DND-41 (cell line): Measurements from ENCODE around the gene SHISA9.

Source experiments
- ATAC-seq: fragments of 200-7000 bp; cut with Tn5 transposase; 3 replicates; pipeline ENCODE4 v1.9.1; 2021; ENCODE audit warnings: low read depth; ENCODE audit not compliant: insufficient read depth
- DNase-seq: peaks from one replicate; pipeline ENCODE4 v3.0.0-alpha.2; 2020
- H2AFZ ChIP-seq: 2 replicates; pipeline ENCODE4 v1.6.0; 2012; ENCODE audit warnings: low read depth, low read length
- H3K27ac ChIP-seq: 2 replicates; pipeline ENCODE4 v1.5.1; 2012; ENCODE audit warnings: low read length, inconsistent platforms
- H3K27me3 ChIP-seq: fragments of 200-600 bp; sonication (generic); 2 replicates; pipeline ENCODE4 v1.6.0; 2012; ENCODE audit warnings: low read length, mild to moderate bottlenecking, inconsistent platforms; ENCODE audit not compliant: insufficient read depth, poor library complexity
- H3K36me3 ChIP-seq: 2 replicates; pipeline ENCODE4 v1.5.1; 2012; ENCODE audit warnings: low read length, inconsistent platforms; ENCODE audit not compliant: insufficient read depth
- H3K4me1 ChIP-seq: 2 replicates; pipeline ENCODE4 v1.5.1; 2012; ENCODE audit warnings: mild to moderate bottlenecking, low read length; ENCODE audit not compliant: insufficient read depth
- H3K4me2 ChIP-seq: 2 replicates; pipeline ENCODE4 v1.6.0; 2012; ENCODE audit warnings: mild to moderate bottlenecking, moderate library complexity, low read length, inconsistent platforms; ENCODE audit not compliant: insufficient read depth
- H3K4me3 ChIP-seq, 2 experiments: fragments of 200-600 bp in 1 of 2; shearing (Covaris generic) in 1 of 2; 2 replicates each; pipeline ENCODE4 v1.5.1; 2012 to 2016; ENCODE audit warnings: inconsistent platforms in 2 of 2, low read length in 2 of 2, mild to moderate bottlenecking in 2 of 2, low read depth in 1 of 2, moderate library complexity in 1 of 2
- H3K79me2 ChIP-seq: 2 replicates; pipeline ENCODE4 v1.6.0; 2012; ENCODE audit warnings: low read length, inconsistent platforms; ENCODE audit not compliant: insufficient read depth
- H3K9ac ChIP-seq: 2 replicates; pipeline ENCODE4 v1.6.0; 2012; ENCODE audit warnings: low read depth, mild to moderate bottlenecking, inconsistent platforms, low read length, moderate library complexity
- H3K9me3 ChIP-seq: 2 replicates; pipeline ENCODE4 v1.5.1; 2012; ENCODE audit warnings: low read length, moderate library complexity, mild to moderate bottlenecking, inconsistent platforms; ENCODE audit not compliant: insufficient read depth, severe bottlenecking
- H4K20me1 ChIP-seq: 2 replicates; pipeline ENCODE4 v1.6.0; 2012; ENCODE audit warnings: low read length; ENCODE audit not compliant: insufficient read depth
- EZH2 ChIP-seq: IDR thresholded peaks from 3 replicates; pipeline ENCODE4 v1.6.1; 2012; ENCODE audit warnings: borderline replicate concordance, low read depth, mild to moderate bottlenecking, moderate library complexity, low read length, inconsistent platforms; ENCODE audit not compliant: severe bottlenecking
- TF ChIP-seq, protein P1 (sequence below): IDR thresholded peaks from 2 replicates; pipeline ENCODE4 v1.5.1; 2012; ENCODE audit warnings: borderline replicate concordance, low read length, moderate library complexity, mild to moderate bottlenecking; ENCODE audit not compliant: poor library complexity, severe bottlenecking; ENCODE audit errors: extremely low read depth

SHISA9 gene

DNA sequence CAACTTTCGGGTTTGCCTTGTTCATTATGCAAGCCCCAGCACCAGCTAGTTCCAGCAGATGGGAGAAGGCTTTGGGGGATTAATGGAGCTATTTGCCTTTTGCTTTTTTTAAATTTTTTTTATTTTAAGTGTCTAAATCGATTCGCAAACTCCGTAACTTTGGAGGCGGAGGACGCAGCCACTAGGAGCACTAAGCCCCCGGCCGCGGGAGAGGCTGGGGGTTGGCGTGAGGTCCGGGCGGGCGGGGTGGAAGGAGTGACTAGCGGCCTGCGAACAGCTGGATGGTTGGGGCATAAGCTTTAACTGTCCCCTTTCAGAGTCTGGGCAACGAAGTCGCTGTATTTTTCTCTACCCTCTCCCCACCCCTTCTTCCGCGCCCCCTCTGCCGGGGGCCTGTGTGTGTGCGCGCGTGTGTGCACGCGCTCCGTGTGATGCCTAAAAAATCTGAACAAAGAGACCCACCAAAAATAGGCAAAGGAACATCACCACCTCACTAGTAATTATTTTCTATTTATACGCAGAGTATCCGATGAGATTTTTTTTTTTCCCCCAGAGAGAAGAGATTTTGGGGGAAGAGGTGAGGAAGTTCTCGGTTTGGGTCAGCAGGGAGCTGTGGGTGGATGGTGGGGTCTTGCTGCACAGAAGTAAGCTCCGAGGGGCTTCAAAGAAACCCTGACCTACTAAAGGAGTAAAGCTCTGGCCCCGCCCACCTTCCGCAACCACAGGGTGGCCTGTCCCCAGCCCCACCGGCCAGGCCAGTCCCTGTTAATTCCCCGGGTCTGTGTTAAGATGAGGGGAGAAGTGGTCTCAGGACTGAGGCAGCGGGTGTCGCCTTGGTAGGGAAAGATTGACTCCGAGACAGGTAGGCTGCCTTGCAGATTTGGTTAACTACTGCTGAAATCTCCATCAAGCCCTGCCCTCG is 2.3 kb downstream of the SHISA9 start:
- no peaks in the 10 kb centered on the region for H3K4me1 ChIP-seq
- H3K9me3 ChIP-seq = no peaks in the 10 kb centered on the region
- no peaks in the 10 kb centered on the region for H3K79me2 ChIP-seq
- no peaks in the 10 kb centered on the region for H3K36me3 ChIP-seq
- DNase-seq (no peak), ATAC-seq (no peak)
- H4K20me1 ChIP-seq = no peaks in the 10 kb centered on the region
- no peak overlapping the region for H3K4me2 ChIP-seq
- TF ChIP-seq, protein P1, sequence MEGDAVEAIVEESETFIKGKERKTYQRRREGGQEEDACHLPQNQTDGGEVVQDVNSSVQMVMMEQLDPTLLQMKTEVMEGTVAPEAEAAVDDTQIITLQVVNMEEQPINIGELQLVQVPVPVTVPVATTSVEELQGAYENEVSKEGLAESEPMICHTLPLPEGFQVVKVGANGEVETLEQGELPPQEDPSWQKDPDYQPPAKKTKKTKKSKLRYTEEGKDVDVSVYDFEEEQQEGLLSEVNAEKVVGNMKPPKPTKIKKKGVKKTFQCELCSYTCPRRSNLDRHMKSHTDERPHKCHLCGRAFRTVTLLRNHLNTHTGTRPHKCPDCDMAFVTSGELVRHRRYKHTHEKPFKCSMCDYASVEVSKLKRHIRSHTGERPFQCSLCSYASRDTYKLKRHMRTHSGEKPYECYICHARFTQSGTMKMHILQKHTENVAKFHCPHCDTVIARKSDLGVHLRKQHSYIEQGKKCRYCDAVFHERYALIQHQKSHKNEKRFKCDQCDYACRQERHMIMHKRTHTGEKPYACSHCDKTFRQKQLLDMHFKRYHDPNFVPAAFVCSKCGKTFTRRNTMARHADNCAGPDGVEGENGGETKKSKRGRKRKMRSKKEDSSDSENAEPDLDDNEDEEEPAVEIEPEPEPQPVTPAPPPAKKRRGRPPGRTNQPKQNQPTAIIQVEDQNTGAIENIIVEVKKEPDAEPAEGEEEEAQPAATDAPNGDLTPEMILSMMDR = no peak
- no peak for TF ChIP-seq EZH2
- H3K9ac ChIP-seq = no peak overlapping the region
- no peak overlapping the region for H3K4me3 ChIP-seq
- no peaks in the 10 kb centered on the region for H3K27me3 ChIP-seq
- H3K27ac ChIP-seq = no peak overlapping the region
- no peak overlapping the region for H2AFZ ChIP-seq

DNA sequence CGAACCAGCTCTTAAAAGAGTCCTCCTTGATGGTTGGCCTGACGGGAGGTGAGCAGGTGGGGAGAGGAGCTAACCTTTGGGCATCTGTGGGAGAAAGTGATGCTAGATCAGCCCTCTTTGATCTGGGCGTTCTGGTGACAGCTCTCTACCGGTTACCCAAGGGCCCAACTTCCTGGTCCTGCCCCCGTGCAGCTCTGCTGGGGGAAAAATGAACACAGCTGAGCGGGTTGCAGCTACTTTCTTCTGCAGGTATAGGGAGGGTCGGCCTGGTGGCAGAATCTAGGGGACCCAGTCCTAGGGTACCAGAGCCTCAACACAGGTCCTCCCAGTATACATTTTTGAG is 2.9 kb downstream of the SHISA9 start:
- no peaks in the 10 kb centered on the region for H3K79me2 ChIP-seq
- H3K27me3 ChIP-seq = no peaks in the 10 kb centered on the region
- H4K20me1 ChIP-seq = no peaks in the 10 kb centered on the region
- H3K4me2 ChIP-seq = no peak overlapping the region
- no peak for ATAC-seq
- H2AFZ ChIP-seq = no peak overlapping the region
- TF ChIP-seq, protein P1 = no peak
- no peak for TF ChIP-seq EZH2
- no peak overlapping the region for H3K4me3 ChIP-seq
- no peak overlapping the region for H3K27ac ChIP-seq
- no peaks in the 10 kb centered on the region for H3K9me3 ChIP-seq
- H3K36me3 ChIP-seq = no peaks in the 10 kb centered on the region
- H3K4me1 ChIP-seq = no peaks in the 10 kb centered on the region
- no peak overlapping the region for H3K9ac ChIP-seq
- DNase-seq = no peak

DNA sequence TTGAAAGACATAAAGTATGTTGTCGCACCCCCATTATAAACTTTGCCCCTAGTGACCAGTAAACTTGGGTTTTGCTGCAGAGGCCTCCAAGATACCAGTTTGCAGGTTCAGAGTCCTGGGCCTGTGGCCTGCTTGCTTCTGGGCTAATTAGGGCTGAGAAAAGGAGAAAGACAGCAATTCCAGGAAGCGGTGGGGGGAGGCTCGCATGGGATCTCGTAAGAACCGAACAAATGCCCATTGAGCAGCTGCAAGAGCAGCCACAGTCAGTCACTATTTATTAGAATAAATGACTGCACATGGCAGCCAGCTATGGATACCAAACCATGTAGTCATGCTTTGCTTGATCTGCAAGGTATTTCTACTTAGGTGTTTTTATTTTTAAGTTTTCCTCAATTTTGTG is 4.9 kb downstream of the SHISA9 start:
- H3K4me3 ChIP-seq = no peak overlapping the region
- ATAC-seq (no peak), DNase-seq (no peak)
- no peak overlapping the region for H3K9ac ChIP-seq
- no peaks in the 10 kb centered on the region for H3K4me1 ChIP-seq
- H2AFZ ChIP-seq = no peak overlapping the region
- H3K36me3 ChIP-seq = no peaks in the 10 kb centered on the region
- H3K79me2 ChIP-seq = no peaks in the 10 kb centered on the region
- TF ChIP-seq, protein P1 = no peak
- no peak for TF ChIP-seq EZH2
- no peaks in the 10 kb centered on the region for H3K9me3 ChIP-seq
- no peak overlapping the region for H3K4me2 ChIP-seq
- H3K27me3 ChIP-seq = no peaks in the 10 kb centered on the region
- H4K20me1 ChIP-seq = no peaks in the 10 kb centered on the region
- H3K27ac ChIP-seq = no peak overlapping the region
